ENCODE measurements around the gene TRMT10A. TPM values are rescaled to one million over a fixed set of nuclear protein-coding genes. Genes with fewer than 3 reads are reported as not detected.

Gene TRMT10A
- total and polyA plus RNA-seq, 10 of the 15 experiments (the other 5 are each of a cell fraction or from before 2014, with no cell fraction given): 4.5 to 13.4 (median 9.2) TPM

- DNase-seq (ENCODE audit: low read depth, low spot score): no peak
- Histone ChIP-seq H3K27ac (ENCODE audit: control insufficient read depth, insufficient read depth) (no peak overlapping the region), H3K4me2 (ENCODE audit: control insufficient read depth, insufficient read depth) (no peak overlapping the region), H4K20me1 (ENCODE audit: control insufficient read depth, insufficient read depth) (no peaks in the 10 kb centered on the region), H3K9me3 (replicated peaks; ENCODE audit: control insufficient read depth, insufficient read depth, low read length) (no peaks in the 10 kb centered on the region), H3K9ac (ENCODE audit: control insufficient read depth, insufficient read depth, low read length) (no peak overlapping the region), H3K27me3 (replicated peaks in 1 of 2; ENCODE audit: control insufficient read depth in 2 of 2, insufficient read depth in 2 of 2, low read length in 1 of 2) (no peaks in the 10 kb centered on the region), H3K4me3 (no peak overlapping the region), H2AFZ (ENCODE audit: control insufficient read depth, low read depth, low read length) (no peak overlapping the region), H3K4me1 (ENCODE audit: control insufficient read depth, insufficient read depth, low read length) (no peaks in the 10 kb centered on the region), H3K36me3 (ENCODE audit: control insufficient read depth in 2 of 2, insufficient read depth in 2 of 2, low read length in 1 of 2) (no peaks in the 10 kb centered on the region), H3K79me2 (ENCODE audit: control insufficient read depth, insufficient read depth, low read length) (no peaks in the 10 kb centered on the region)
- TF ChIP-seq GABPA (IDR thresholded peaks at IDR 0.05; ENCODE audit: low read depth): no peak
- TF ChIP-seq CHD1 (IDR thresholded peaks at IDR 0.05; ENCODE audit: low read depth, low read length): no peak
- intact Hi-C loops (cut with micrococcal nuclease; ENCODE audit: unreplicated experiment): no loop called here
- no peak for FAIRE-seq
- CTCF ChIA-PET: no interaction called here
- POLR2A ChIA-PET: no interaction called here
- BruUV-seq (replicated peaks): no TSS peak
- in situ Hi-C loops (cut with MboI): no loop called here
- RAD21 ChIA-PET (ENCODE audit: unreplicated experiment): no interaction called here
- SMC1A ChIA-PET (ENCODE audit: uncharacterized antibody, unreplicated experiment): no interaction called here
- ATAC-seq: no peak
Measured at GRCh38 chr4:99587309-99587708, 23.5 kb upstream of the TRMT10A start.

- H4K20me1 ChIP-seq (ENCODE audit: control insufficient read depth, insufficient read depth): no peaks in the 10 kb centered on the region
- H2AFZ ChIP-seq (ENCODE audit: control insufficient read depth, low read depth, low read length): no peak overlapping the region
- SMC1A ChIA-PET (ENCODE audit: uncharacterized antibody, unreplicated experiment): no interaction called here
- H3K36me3 ChIP-seq (ENCODE audit: control insufficient read depth in 2 of 2, insufficient read depth in 2 of 2, low read length in 1 of 2): no peaks in the 10 kb centered on the region
- no peak overlapping the region for H3K4me3 ChIP-seq
- no peaks in the 10 kb centered on the region for H3K4me1 ChIP-seq (ENCODE audit: control insufficient read depth, insufficient read depth, low read length)
- no peaks in the 10 kb centered on the region for H3K27me3 ChIP-seq (replicated peaks in 1 of 2; ENCODE audit: control insufficient read depth in 2 of 2, insufficient read depth in 2 of 2, low read length in 1 of 2)
- H3K4me2 ChIP-seq (ENCODE audit: control insufficient read depth, insufficient read depth): no peak overlapping the region
- no peaks in the 10 kb centered on the region for H3K9me3 ChIP-seq (replicated peaks; ENCODE audit: control insufficient read depth, insufficient read depth, low read length)
- WGBS (ENCODE audit: insufficient coverage, insufficient replicate concordance, low lambda C conversion rate, missing lambda C conversion rate): 0% methylated on average over 1 of the region's 1 CpG
- H3K79me2 ChIP-seq (ENCODE audit: control insufficient read depth, insufficient read depth, low read length): no peaks in the 10 kb centered on the region
- no peak for FAIRE-seq
- H3K27ac ChIP-seq (ENCODE audit: control insufficient read depth, insufficient read depth): no peak overlapping the region
- BruUV-seq (replicated peaks): no TSS peak
- TF ChIP-seq PAX8 (IDR thresholded peaks at IDR 0.05) (no peak), NFXL1 (IDR thresholded peaks at IDR 0.05; ENCODE audit: borderline replicate concordance) (no peak), NKRF (conservative IDR thresholded peaks at IDR 0.05) (no peak), POLR2AphosphoS2 (IDR thresholded peaks at IDR 0.05; ENCODE audit: low read depth, low read length) (no peak), CHD2 (IDR thresholded peaks at IDR 0.05; ENCODE audit: borderline replicate concordance, low read depth, low read length) (no peak), NBN (IDR thresholded peaks at IDR 0.05) (no peak), CREB1 (IDR thresholded peaks at IDR 0.05; ENCODE audit: low read depth) (no peak), CTCF (IDR thresholded peaks at IDR 0.05 in 2 of 3, conservative IDR thresholded peaks at IDR 0.05 in 1 of 3; ENCODE audit: control insufficient read depth in 2 of 3, extremely low read depth in 1 of 3, insufficient read depth in 1 of 3, low read depth in 3 of 3, low read length in 3 of 3) (no peak), POLR2A (IDR thresholded peaks at IDR 0.05; ENCODE audit: low read depth, low read length) (no peak), MAX (IDR thresholded peaks at IDR 0.05; ENCODE audit: low read depth, low read length) (no peak)
- in situ Hi-C loops (cut with MboI): no loop called here
- intact Hi-C loops (cut with micrococcal nuclease; ENCODE audit: unreplicated experiment): no loop called here
- H3K9ac ChIP-seq (ENCODE audit: control insufficient read depth, insufficient read depth, low read length): no peak overlapping the region
- RAD21 ChIA-PET (ENCODE audit: unreplicated experiment): no interaction called here
- no peak for ATAC-seq
- DNase-seq (ENCODE audit: low read depth, low spot score): no peak
- CTCF ChIA-PET: no interaction called here
- POLR2A ChIA-PET: no interaction called here
Measured at GRCh38 chr4:99586797-99587196, 23.0 kb upstream of the TRMT10A start.
